ENCODE data around the gene ELOB. TPM values are rescaled to one million over a fixed set of nuclear protein-coding genes. Genes with fewer than 3 reads are reported as not detected.

Gene ELOB
- total RNA-seq, 1 donor from 2014 or later = 323 TPM

- Histone ChIP-seq H3K4me2 (ENCODE audit: low read length) (no peak overlapping the region), H3K9ac (ENCODE audit: low read length) (no peak overlapping the region), H3K9me3 (ENCODE audit: insufficient read depth, low read depth, low read length) (no peaks in the 10 kb centered on the region), H3K27ac (ENCODE audit: low read depth, low read length) (no peak overlapping the region), H3K4me1 (ENCODE audit: insufficient read depth, low read length) (no peaks in the 10 kb centered on the region), H4K20me1 (ENCODE audit: insufficient read depth, low read length) (no peaks in the 10 kb centered on the region), H3K4me3 (ENCODE audit: insufficient read depth, low read depth, low read length) (no peak overlapping the region), H3K36me3 (ENCODE audit: insufficient read depth, low read length) (no peaks in the 10 kb centered on the region), H2AFZ (ENCODE audit: low read depth, low read length) (no peak overlapping the region), H3K79me2 (ENCODE audit: insufficient read depth, low read length) (no peaks in the 10 kb centered on the region), H3K27me3 (ENCODE audit: insufficient read depth, low read length) (peaks cover 22% of the 10 kb centered on the region)
- no peak for TF ChIP-seq EZH2 (IDR thresholded peaks at IDR 0.05; ENCODE audit: insufficient read depth, low read length)
- TF ChIP-seq CTCF (IDR thresholded peaks at IDR 0.05; ENCODE audit: insufficient read depth, low read depth, low read length) = no peak
- Mint-ChIP-seq H3K27ac (ENCODE audit: unreplicated experiment) (no peak overlapping the region), H3K4me3 (ENCODE audit: unreplicated experiment) (no peak overlapping the region), H3K4me1 (ENCODE audit: low read depth, unreplicated experiment) (peaks cover 1% of the 10 kb centered on the region), H3K27me3 (ENCODE audit: low read depth, unreplicated experiment) (peaks cover 26% of the 10 kb centered on the region), H3K9me3 (ENCODE audit: unreplicated experiment) (no peaks in the 10 kb centered on the region), H3K36me3 (ENCODE audit: low read depth, unreplicated experiment) (peaks cover 2% of the 10 kb centered on the region)
- FAIRE-seq (no peak), DNase-seq (ENCODE audit: low read depth) (no peak)
Measured at GRCh38 chr16:2815299-2815771, 38.3 kb upstream of the ELOB start.

GRCh38 chr16:2814551-2815298, 37.6 kb upstream of the ELOB start:
- peaks cover 2% of the 10 kb centered on the region for H3K36me3 Mint-ChIP-seq (ENCODE audit: low read depth, unreplicated experiment)

More at GRCh38 chr16:2814551-2815298, 37.6 kb upstream of the ELOB start:
- Mint-ChIP-seq H3K4me3 (ENCODE audit: unreplicated experiment) (no peak overlapping the region), H3K9me3 (ENCODE audit: unreplicated experiment) (peaks cover under 1% of the 10 kb centered on the region), H3K4me1 (ENCODE audit: low read depth, unreplicated experiment) (peaks cover 1% of the 10 kb centered on the region), H3K27ac (ENCODE audit: unreplicated experiment) (no peak overlapping the region), H3K27me3 (ENCODE audit: low read depth, unreplicated experiment) (peaks cover 30% of the 10 kb centered on the region)
- DNase-seq (ENCODE audit: low read depth) (no peak), FAIRE-seq (no peak)
- Histone ChIP-seq H3K27ac (ENCODE audit: low read depth, low read length) (no peak overlapping the region), H3K9me3 (ENCODE audit: insufficient read depth, low read depth, low read length) (no peaks in the 10 kb centered on the region), H3K27me3 (ENCODE audit: insufficient read depth, low read length) (peaks cover 23% of the 10 kb centered on the region), H4K20me1 (ENCODE audit: insufficient read depth, low read length) (no peaks in the 10 kb centered on the region), H2AFZ (ENCODE audit: low read depth, low read length) (no peak overlapping the region), H3K36me3 (ENCODE audit: insufficient read depth, low read length) (no peaks in the 10 kb centered on the region), H3K4me3 (ENCODE audit: insufficient read depth, low read depth, low read length) (no peak overlapping the region), H3K9ac (ENCODE audit: low read length) (no peak overlapping the region), H3K4me1 (ENCODE audit: insufficient read depth, low read length) (no peaks in the 10 kb centered on the region), H3K79me2 (ENCODE audit: insufficient read depth, low read length) (no peaks in the 10 kb centered on the region), H3K4me2 (ENCODE audit: low read length) (no peak overlapping the region)
- TF ChIP-seq EZH2 (IDR thresholded peaks at IDR 0.05; ENCODE audit: insufficient read depth, low read length) (no peak), CTCF (IDR thresholded peaks at IDR 0.05; ENCODE audit: insufficient read depth, low read depth, low read length) (no peak)

All from astrocyte (in vitro differentiated cells and primary cell).